HepG2 (cell line): ENCODE measurements around the gene POC1B. TPM values are rescaled to one million over a fixed set of nuclear protein-coding genes. Genes with fewer than 3 reads are reported as not detected.
A peak's percentile ranks its signal among the peaks of the same experiment; 100 is the strongest.

ENCODE experiments used
- FOXK1 ChIP-seq: sonication (generic); formaldehyde crosslinking; IDR thresholded peaks from 2 replicates; pipeline ENCODE4 v1.4.0; 2020; ENCODE audit warnings: low read depth, missing genetic modification reagents, borderline replicate concordance
- HNF4G ChIP-seq, 2 experiments: sonication (generic) in 1 of 2; formaldehyde crosslinking in 1 of 2; IDR thresholded peaks; 2 replicates each; pipeline versions ENCODE4 v1.4.0 to v1.6.1; 2011 to 2020; ENCODE audit warnings: borderline replicate concordance in 2 of 2, low read depth in 2 of 2, mild to moderate bottlenecking in 2 of 2, low read length in 1 of 2, missing genetic modification reagents in 1 of 2, moderate library complexity in 1 of 2
- KDM2A ChIP-seq: sonication (generic); formaldehyde crosslinking; IDR thresholded peaks from 2 replicates; pipeline ENCODE4 v1.4.0; 2020; ENCODE audit warnings: low read depth, missing genetic modification reagents, borderline replicate concordance
- LCORL ChIP-seq, 2 experiments: fragments of 450-650 bp in 1 of 2; sonication (generic) in 1 of 2; formaldehyde crosslinking in 1 of 2; IDR thresholded peaks; 2 replicates each; pipeline versions ENCODE4 v1.5.0 to v1.6.1; 2017 to 2020; ENCODE audit warnings: antibody characterized with exemption in 1 of 2, missing genetic modification reagents in 1 of 2
- MIER3 ChIP-seq: IDR thresholded peaks from 2 replicates; pipeline ENCODE4 v1.6.1; 2016; ENCODE audit warnings: missing compliant biosample characterization, borderline replicate concordance
- PRPF4 ChIP-seq: fragments of 200-400 bp; formaldehyde crosslinking; IDR thresholded peaks from 2 replicates; pipeline ENCODE4 v1.6.1; 2016; ENCODE audit warnings: low read length, low read depth; ENCODE audit not compliant: poor library complexity, severe bottlenecking
- ZNF10 ChIP-seq: sonication (generic); formaldehyde crosslinking; IDR thresholded peaks from 2 replicates; pipeline ENCODE4 v1.4.0; 2020; ENCODE audit warnings: mild to moderate bottlenecking, low read depth, missing genetic modification reagents, borderline replicate concordance
- ZNF24 ChIP-seq: fragments of 450-650 bp; IDR thresholded peaks from 2 replicates; pipeline ENCODE4 v1.6.1; 2017; ENCODE audit warnings: antibody characterized with exemption, mild to moderate bottlenecking
- ZNF432 ChIP-seq: sonication (generic); formaldehyde crosslinking; IDR thresholded peaks from 2 replicates; pipeline ENCODE4 v1.5.0; 2020; ENCODE audit warnings: missing genetic modification reagents, mild to moderate bottlenecking, borderline replicate concordance
- ZNF468 ChIP-seq: sonication (generic); formaldehyde crosslinking; IDR thresholded peaks from 2 replicates; pipeline ENCODE4 v1.8.0; 2022; ENCODE audit warnings: mild to moderate bottlenecking, moderate library complexity, missing genetic modification reagents
- ZNF629 ChIP-seq: sonication (generic); formaldehyde crosslinking; conservative IDR thresholded peaks from 2 replicates; pipeline ENCODE4 v1.5.0; 2020; ENCODE audit warnings: missing genetic modification reagents
- ZNF670 ChIP-seq: sonication (generic); formaldehyde crosslinking; IDR thresholded peaks from 2 replicates; pipeline ENCODE4 v1.8.0; 2022; ENCODE audit warnings: mild to moderate bottlenecking, missing genetic modification reagents, borderline replicate concordance
- ZNF720 ChIP-seq: sonication (generic); formaldehyde crosslinking; IDR thresholded peaks from 2 replicates; pipeline ENCODE4 v1.4.0; 2020; ENCODE audit warnings: missing genetic modification reagents
- polyA plus RNA-seq, 8 experiments: library from polyadenylated mRNA; depleted of rRNA in 3 of 8; stranded (reverse) in 7 of 8; unstranded in 1 of 8; fragments of >200 nt; fragmentation: Illumina TruSeq in 4 of 8; extraction: Trizol in 4 of 8; gene quantifications; 2 replicates each; pipeline versions ENCODE4 v1.2.1 to v1.2.3, GENCODE V29; 2011 to 2016; ENCODE audit warnings: low read depth in 4 of 8, missing spikeins in 1 of 8, mixed read lengths in 1 of 8; ENCODE audit not compliant: insufficient read depth in 1 of 8
- total RNA-seq, 5 experiments: library from RNA; depleted of rRNA; stranded (reverse); fragments of >200 nt; fragmentation: Illumina TruSeq; extraction: Trizol; gene quantifications; 2 replicates each; pipeline ENCODE4 v1.2.3, GENCODE V29; 2016; ENCODE audit warnings: low read depth in 1 of 5
- TF ChIP-seq, protein P1 (sequence below): sonication (generic); formaldehyde crosslinking; IDR thresholded peaks from 2 replicates; pipeline ENCODE4 v1.8.1; 2023; ENCODE audit warnings: mild to moderate bottlenecking, missing genetic modification reagents, borderline replicate concordance
- TF ChIP-seq, protein P2 (sequence below): sonication (generic); formaldehyde crosslinking; IDR thresholded peaks from 2 replicates; pipeline ENCODE4 v1.5.0; 2020; ENCODE audit warnings: mild to moderate bottlenecking, missing genetic modification reagents, borderline replicate concordance
- TF ChIP-seq, protein P3 (sequence below): sonication (generic); formaldehyde crosslinking; IDR thresholded peaks from 2 replicates; pipeline ENCODE4 v1.8.1; 2023; ENCODE audit warnings: missing genetic modification reagents, mild to moderate bottlenecking, borderline replicate concordance
- TF ChIP-seq, protein P4 (sequence below): sonication (generic); formaldehyde crosslinking; IDR thresholded peaks from 2 replicates; pipeline ENCODE4 v1.8.0; 2022; ENCODE audit warnings: missing genetic modification reagents, mild to moderate bottlenecking, borderline replicate concordance
- TF ChIP-seq, protein P5 (sequence below): sonication (generic); formaldehyde crosslinking; IDR thresholded peaks from 2 replicates; pipeline ENCODE4 v1.9.0; 2021; ENCODE audit warnings: mild to moderate bottlenecking, missing genetic modification reagents

Gene POC1B
- total and polyA plus RNA-seq, 2 of the 13 experiments (the other 11 are each of a cell fraction or from before 2014, with no cell fraction given) = 9.3 to 11.0 TPM

DNA sequence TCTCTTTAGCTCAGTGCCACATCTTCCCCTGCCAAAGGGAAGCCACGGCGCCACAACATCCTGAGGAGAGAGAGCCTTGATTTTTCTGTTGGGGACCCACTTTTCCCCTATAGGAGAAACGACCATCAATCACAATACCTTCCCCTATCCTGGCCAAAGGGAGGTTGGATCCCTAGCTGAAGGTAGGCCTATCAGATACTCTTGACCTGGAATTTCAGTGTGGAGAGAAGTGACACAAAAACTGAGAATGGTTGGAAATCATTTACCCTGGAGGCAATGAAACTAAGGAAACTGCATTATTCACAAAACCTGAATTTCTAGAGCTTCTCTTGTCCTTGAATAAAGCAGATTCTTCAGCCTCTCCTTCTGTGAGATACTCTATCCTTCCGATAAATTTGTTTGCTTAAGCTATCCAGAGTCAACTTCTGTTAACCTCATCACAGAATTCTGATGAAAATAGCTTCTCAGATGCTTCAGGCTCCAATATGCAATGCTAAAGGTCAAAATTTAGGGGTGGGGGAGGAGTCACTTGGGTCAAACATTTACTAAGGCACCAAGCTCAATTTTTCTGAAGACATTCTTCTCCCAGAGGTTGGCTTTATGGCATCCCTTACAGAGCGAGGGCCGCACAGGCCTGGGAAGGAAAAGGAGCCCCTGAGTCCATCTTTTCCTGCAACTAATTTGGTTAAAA, 146.6 kb downstream of the POC1B start (continued):
- TF ChIP-seq ZNF468 (CRISPR knock-in tag) (no peak), KDM2A (CRISPR knock-in tag) (no peak), HNF4G (IDR thresholded peaks at IDR 0.05; ENCODE audit: borderline replicate concordance, low read depth, low read length) (peak; percentile 80; the same call in 1 of the 2 replicates), HNF4G (CRISPR knock-in tag; IDR thresholded peaks at IDR 0.05; ENCODE audit: borderline replicate concordance, low read depth) (no peak), ZNF432 (no peak), PRPF4 (no peak), ZNF720 (CRISPR knock-in tag) (no peak), MIER3 (0 out of 2 replicates have a peak, but pooled peaks have one; percentile 27), ZNF10 (CRISPR knock-in tag) (no peak), ZNF629 (no peak), ZNF670 (CRISPR knock-in tag) (no peak), ZNF24 (no peak), LCORL (IDR thresholded peaks at IDR 0.05) (peak; percentile 42; the same call in 1 of the 2 replicates), LCORL (CRISPR knock-in tag; IDR thresholded peaks at IDR 0.05) (no peak), FOXK1 (CRISPR knock-in tag) (0 out of 2 replicates have a peak, but pooled peaks have one; percentile 26)
- TF ChIP-seq, protein P1, sequence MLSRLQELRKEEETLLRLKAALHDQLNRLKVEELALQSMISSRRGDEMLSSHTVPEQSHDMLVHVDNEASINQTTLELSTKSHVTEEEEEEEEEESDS (CRISPR knock-in tag) = no peak
- TF ChIP-seq, protein P2, sequence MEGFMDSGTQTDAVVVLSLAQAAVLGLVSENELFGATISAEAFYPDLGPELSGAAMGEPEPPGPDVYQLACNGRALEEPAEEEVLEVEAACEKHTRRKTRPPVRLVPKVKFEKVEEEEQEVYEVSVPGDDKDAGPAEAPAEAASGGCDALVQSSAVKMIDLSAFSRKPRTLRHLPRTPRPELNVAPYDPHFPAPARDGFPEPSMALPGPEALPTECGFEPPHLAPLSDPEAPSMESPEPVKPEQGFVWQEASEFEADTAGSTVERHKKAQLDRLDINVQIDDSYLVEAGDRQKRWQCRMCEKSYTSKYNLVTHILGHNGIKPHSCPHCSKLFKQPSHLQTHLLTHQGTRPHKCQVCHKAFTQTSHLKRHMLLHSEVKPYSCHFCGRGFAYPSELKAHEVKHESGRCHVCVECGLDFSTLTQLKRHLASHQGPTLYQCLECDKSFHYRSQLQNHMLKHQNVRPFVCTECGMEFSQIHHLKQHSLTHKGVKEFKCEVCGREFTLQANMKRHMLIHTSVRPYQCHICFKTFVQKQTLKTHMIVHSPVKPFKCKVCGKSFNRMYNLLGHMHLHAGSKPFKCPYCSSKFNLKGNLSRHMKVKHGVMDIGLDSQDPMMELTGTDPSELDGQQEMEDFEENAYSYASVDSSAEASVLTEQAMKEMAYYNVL = no peak
- TF ChIP-seq, protein P3, sequence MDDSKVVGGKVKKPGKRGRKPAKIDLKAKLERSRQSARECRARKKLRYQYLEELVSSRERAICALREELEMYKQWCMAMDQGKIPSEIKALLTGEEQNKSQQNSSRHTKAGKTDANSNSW = no peak
- TF ChIP-seq, protein P4, sequence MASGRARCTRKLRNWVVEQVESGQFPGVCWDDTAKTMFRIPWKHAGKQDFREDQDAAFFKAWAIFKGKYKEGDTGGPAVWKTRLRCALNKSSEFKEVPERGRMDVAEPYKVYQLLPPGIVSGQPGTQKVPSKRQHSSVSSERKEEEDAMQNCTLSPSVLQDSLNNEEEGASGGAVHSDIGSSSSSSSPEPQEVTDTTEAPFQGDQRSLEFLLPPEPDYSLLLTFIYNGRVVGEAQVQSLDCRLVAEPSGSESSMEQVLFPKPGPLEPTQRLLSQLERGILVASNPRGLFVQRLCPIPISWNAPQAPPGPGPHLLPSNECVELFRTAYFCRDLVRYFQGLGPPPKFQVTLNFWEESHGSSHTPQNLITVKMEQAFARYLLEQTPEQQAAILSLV = no peak
- TF ChIP-seq, protein P5, sequence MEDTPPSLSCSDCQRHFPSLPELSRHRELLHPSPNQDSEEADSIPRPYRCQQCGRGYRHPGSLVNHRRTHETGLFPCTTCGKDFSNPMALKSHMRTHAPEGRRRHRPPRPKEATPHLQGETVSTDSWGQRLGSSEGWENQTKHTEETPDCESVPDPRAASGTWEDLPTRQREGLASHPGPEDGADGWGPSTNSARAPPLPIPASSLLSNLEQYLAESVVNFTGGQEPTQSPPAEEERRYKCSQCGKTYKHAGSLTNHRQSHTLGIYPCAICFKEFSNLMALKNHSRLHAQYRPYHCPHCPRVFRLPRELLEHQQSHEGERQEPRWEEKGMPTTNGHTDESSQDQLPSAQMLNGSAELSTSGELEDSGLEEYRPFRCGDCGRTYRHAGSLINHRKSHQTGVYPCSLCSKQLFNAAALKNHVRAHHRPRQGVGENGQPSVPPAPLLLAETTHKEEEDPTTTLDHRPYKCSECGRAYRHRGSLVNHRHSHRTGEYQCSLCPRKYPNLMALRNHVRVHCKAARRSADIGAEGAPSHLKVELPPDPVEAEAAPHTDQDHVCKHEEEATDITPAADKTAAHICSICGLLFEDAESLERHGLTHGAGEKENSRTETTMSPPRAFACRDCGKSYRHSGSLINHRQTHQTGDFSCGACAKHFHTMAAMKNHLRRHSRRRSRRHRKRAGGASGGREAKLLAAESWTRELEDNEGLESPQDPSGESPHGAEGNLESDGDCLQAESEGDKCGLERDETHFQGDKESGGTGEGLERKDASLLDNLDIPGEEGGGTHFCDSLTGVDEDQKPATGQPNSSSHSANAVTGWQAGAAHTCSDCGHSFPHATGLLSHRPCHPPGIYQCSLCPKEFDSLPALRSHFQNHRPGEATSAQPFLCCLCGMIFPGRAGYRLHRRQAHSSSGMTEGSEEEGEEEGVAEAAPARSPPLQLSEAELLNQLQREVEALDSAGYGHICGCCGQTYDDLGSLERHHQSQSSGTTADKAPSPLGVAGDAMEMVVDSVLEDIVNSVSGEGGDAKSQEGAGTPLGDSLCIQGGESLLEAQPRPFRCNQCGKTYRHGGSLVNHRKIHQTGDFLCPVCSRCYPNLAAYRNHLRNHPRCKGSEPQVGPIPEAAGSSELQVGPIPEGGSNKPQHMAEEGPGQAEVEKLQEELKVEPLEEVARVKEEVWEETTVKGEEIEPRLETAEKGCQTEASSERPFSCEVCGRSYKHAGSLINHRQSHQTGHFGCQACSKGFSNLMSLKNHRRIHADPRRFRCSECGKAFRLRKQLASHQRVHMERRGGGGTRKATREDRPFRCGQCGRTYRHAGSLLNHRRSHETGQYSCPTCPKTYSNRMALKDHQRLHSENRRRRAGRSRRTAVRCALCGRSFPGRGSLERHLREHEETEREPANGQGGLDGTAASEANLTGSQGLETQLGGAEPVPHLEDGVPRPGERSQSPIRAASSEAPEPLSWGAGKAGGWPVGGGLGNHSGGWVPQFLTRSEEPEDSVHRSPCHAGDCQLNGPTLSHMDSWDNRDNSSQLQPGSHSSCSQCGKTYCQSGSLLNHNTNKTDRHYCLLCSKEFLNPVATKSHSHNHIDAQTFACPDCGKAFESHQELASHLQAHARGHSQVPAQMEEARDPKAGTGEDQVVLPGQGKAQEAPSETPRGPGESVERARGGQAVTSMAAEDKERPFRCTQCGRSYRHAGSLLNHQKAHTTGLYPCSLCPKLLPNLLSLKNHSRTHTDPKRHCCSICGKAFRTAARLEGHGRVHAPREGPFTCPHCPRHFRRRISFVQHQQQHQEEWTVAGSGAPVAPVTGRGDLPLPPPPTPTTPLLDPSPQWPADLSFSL (CRISPR knock-in tag) = no peak
